OCI-LY1 (cell line): ENCODE data around the gene AANAT.

Source experiments
- CTCF ChIP-seq: fragments of 200-600 bp; sonication (generic), shearing (Covaris generic); IDR thresholded peaks from 2 replicates; pipeline ENCODE4 v1.5.1; 2017; ENCODE audit warnings: mild to moderate bottlenecking, antibody characterized with exemption, low read length, moderate library complexity, mixed read lengths
- EZH2 ChIP-seq: fragments of 200-600 bp; sonication (generic), shearing (Covaris generic); IDR thresholded peaks from 2 replicates; pipeline ENCODE4 v1.8.0; 2017; ENCODE audit warnings: borderline replicate concordance, mixed run types, mild to moderate bottlenecking, antibody characterized with exemption, low read length, moderate library complexity, mixed read lengths

- TF ChIP-seq CTCF: no peak
- TF ChIP-seq EZH2: no peak
Measured at GRCh38 chr17:76500747-76501017, 33.3 kb downstream of the AANAT start.
